GDM1 (cell line): Measurements from ENCODE around the gene KCNJ15.
A peak's percentile ranks its signal among the peaks of the same experiment; 100 is the strongest.
"Not testable (repeated sequence)": the region's sequence is repeated elsewhere in the genome, so short reads cannot be mapped to it uniquely, and the experiment has no call there.

Source experiments
- DNase-seq: peaks from one replicate; lab custom pipeline; 2025; lab: John Stamatoyannopoulos, UW

KCNJ15 gene

GRCh38 chr21:38244885-38245869 is 11.6 kb upstream of the KCNJ15 start:
- no peak for DNase-seq

- no peak for DNase-seq
Observed at GRCh38 chr21:38246511-38246910, 10.3 kb upstream of the KCNJ15 start.

- not testable (repeated sequence) for DNase-seq
Observed at GRCh38 chr21:38247054-38247453, 9.7 kb upstream of the KCNJ15 start.

- no peak for DNase-seq
Observed at GRCh38 chr21:38247738-38248510, 8.9 kb upstream of the KCNJ15 start.

- DNase-seq = no peak
Observed at GRCh38 chr21:38249256-38249655, 7.5 kb upstream of the KCNJ15 start.

- DNase-seq = no peak
Observed at GRCh38 chr21:38249696-38250278, 7.0 kb upstream of the KCNJ15 start.

GRCh38 chr21:38250991-38251418 is 5.8 kb upstream of the KCNJ15 start:
- no peak for DNase-seq

- DNase-seq = no peak
Observed at GRCh38 chr21:38254970-38255369, 1.8 kb upstream of the KCNJ15 start.

- no peak for DNase-seq
Observed at GRCh38 chr21:38255571-38256117, 1.1 kb upstream of the KCNJ15 start.

- DNase-seq = peak; percentile 8
Observed at GRCh38 chr21:38257667-38258066, 876 bp downstream of the KCNJ15 start.

GRCh38 chr21:38258521-38259485 is 2.0 kb downstream of the KCNJ15 start:
- no peak for DNase-seq

- DNase-seq = no peak
Observed at GRCh38 chr21:38259665-38260064, 2.9 kb downstream of the KCNJ15 start.

- DNase-seq = no peak
Observed at GRCh38 chr21:38260426-38260825, 3.6 kb downstream of the KCNJ15 start.

GRCh38 chr21:38261851-38262250 is 5.1 kb downstream of the KCNJ15 start:
- no peak for DNase-seq

GRCh38 chr21:38263493-38263892 is 6.7 kb downstream of the KCNJ15 start:
- no peak for DNase-seq

- no peak for DNase-seq
Observed at GRCh38 chr21:38264571-38264970, 7.8 kb downstream of the KCNJ15 start.

GRCh38 chr21:38265166-38265565 is 8.4 kb downstream of the KCNJ15 start:
- DNase-seq = no peak

- DNase-seq = no peak
Observed at GRCh38 chr21:38266732-38267131, 9.9 kb downstream of the KCNJ15 start.

GRCh38 chr21:38267136-38267755 is 10.5 kb downstream of the KCNJ15 start:
- no peak for DNase-seq
